SHP77 treated with DMSO at 0.1 percent for 48 hours (cell line): ENCODE data around the gene PIP4K2A.

Experiments
- DNase-seq: peaks from one replicate; lab custom pipeline; 2025; lab: John Stamatoyannopoulos, UW

The PIP4K2A gene

DNA sequence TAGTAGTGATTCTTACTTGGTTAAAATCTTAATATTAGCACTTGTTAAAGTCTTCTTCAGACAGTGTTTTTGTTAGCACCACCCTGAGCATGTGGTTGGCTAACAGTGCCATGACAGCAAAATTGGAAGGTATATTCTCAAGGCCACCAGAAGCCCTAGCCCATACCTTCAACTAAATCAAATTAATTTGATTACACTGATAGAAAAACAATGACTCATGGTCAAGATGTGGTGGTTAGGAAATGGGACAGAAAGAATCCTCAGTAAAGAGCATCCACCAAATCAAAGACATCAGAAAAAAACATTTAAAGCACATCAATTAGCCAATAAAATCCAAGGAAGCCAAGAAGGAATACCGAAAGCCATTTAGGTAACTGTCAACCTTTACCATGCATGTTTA lies 75.5 kb downstream of the PIP4K2A start:
- DNase-seq = no peak

DNA sequence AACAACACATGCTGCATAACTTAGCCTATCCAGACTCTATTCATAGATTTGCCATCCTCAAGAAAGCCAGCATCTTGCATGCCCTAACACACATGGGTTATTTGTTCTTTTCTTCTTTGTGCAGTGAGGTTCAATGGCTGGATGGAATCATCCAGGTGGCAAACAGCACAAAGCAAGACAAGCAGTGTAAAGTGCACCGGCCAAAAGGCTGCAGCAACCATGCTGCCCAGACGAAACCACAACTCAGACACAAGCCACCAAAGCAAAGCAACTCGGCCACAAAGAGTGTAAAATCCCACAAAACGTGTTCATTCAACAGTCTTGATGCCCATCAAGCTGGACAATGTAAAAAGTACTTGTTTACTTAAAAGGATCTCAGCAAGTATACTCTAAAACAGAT lies 76.9 kb downstream of the PIP4K2A start:
- DNase-seq = no peak

DNA sequence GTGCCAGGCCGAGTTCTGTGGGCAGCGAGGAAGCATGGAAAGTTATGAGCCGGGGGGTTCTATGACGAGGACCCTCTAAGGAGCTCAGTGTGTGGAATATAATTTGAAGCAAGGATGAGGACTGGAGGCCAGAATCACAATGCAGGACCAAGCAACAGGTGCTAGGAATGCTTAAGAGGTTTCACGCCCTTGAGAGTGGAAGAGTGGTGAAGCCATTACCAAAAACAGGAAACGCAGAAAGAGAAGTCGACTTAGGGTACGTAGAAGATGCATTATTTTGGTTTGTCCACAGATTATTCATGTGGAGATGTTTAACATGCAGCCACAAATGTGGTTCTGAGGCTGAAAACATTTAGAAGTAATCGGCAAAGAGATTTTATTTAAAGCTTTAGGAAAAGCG lies 78.7 kb downstream of the PIP4K2A start:
- DNase-seq = no peak

DNA sequence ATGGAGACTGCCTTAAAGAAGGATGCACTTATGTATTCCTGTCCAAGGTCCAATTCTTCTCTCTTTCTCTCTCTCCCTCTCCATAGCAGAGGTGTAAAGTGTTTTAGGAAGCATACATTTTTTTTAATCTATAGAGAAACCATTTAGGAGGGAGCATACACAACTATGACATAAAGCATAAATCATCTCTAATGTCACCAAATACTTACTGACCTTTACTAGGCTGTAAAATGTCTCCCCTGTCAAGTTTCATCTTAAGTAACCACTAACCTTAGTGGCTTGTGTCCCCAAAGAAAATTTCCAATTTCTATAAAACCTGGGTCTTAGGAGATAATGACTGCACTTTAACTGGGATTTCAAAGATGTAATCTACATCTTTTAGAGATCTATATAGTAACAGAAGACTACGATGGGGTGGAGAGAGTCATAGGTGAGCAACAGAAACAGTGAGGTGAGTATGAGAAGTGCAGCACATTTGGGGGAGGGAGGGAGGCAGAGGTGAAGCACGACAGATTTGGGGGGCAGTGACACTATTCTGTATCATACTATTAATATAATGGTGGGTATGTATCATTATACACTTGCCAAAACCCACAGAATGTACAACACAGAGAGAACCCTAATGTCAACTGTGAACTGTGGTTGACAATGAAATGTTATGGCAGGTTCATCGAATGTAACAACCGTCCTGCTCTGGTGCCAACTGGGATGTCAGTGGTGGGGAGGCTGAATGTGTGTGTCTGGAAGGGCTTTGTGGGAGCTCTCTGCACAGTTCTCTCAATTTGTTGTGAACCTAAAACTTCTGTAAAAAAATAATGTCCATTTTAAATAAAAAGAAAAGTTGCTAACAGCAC lies 79.5 kb downstream of the PIP4K2A start:
- DNase-seq = no peak

DNA sequence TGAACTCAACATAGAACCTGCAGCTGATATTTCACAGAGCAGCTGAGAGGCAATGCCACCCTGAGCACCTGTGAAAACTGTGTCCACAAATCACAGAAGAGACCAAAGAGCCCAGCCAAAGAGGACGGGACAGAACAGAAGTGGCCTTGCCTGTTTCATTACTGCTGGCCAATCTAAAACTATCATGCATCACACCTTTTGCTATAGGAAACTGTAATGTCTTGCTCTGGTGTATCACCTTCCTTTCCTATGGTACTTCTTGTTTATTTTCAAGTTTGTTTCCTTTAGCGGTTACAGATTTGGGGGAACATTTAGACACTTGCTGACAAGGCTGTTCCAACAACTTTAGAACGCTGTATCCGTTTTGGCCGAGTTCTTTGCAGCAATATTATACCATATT lies 80.3 kb downstream of the PIP4K2A start:
- no peak for DNase-seq

DNA sequence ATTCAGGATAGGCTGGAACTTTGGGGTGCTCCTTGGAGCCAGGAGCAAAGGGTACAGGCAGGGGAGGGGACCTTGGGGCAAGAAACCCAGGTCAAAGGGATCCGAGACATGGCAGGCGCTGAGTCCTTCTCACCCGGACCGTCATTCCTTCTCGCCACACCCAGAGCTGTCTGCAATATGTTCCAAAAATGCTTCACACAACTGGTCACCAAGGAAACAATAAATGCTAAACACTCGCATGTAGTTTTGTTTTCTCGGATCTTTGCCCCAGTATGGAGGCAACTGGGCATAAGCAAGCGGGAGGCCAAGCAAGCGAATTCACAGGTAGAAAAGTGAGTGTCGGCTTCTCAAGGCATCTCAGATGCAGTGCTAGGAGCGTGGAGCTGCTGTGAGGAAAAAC lies 80.8 kb downstream of the PIP4K2A start:
- DNase-seq = no peak

DNA sequence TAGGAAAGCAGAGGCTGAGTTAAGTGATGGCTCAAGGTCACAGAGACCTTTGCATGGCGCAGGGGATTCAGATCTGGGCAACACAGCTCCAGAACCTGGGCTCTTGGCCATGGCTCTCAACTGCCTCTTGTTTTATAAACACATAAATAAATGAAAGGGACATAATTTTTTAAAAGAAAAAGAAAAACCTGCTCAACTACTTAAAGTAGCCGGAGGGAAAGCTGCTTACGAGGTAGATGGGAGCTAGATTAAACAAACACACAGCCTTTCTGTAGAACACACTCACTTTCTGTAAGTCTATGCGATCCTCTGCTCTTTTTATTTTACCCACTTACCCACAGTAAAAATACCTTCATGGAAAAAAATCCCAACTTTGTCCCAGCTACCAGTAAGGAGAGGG lies 81.3 kb downstream of the PIP4K2A start:
- no peak for DNase-seq

DNA sequence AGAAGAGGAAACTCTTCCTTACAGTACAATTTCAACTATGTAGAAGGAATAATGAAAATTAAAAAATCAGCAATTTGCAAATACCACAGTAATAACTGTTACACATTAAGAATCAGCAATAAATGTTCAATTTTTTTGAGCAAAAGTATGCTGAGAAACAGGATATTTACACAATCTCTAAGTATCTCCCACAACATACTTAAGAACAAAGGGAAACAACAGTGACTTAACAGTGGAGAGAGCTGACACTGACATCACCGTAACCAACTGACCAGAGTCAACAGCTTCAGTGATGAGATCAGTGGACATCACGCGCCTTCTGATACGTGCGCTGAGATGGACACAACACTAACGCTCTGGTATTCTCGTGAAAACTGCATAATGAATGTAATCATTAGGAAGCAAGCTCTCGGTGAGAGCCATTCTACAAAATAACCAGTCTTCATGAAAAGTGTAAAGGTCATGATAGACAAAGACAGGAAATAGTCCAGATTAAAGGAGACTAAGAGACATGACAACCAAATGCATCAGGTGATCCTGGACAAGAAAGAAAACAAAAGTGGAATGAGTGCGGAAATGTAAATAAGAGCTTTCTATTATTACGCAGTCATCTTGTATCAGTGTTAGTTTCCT lies 82.6 kb downstream of the PIP4K2A start:
- DNase-seq = peak; percentile 49

DNA sequence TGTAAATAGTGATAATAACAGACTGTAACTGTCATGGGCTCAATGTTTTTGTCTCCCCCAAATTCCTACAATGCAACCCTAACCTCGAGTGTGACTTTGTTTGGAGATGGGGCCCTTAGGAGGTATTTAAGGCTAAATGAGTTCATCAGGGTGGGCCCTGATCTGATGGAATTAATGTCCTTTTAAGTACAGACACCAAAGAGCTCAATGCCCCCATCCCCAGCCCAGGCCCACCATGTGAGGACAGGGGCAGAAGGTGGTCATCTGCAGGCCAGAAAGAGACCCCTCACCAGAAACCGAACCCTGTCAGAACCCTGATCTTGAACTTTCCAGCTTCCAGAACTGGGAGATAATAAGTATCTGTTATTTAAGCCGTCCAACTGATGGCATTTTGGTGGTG lies 83.2 kb downstream of the PIP4K2A start:
- DNase-seq = no peak

DNA sequence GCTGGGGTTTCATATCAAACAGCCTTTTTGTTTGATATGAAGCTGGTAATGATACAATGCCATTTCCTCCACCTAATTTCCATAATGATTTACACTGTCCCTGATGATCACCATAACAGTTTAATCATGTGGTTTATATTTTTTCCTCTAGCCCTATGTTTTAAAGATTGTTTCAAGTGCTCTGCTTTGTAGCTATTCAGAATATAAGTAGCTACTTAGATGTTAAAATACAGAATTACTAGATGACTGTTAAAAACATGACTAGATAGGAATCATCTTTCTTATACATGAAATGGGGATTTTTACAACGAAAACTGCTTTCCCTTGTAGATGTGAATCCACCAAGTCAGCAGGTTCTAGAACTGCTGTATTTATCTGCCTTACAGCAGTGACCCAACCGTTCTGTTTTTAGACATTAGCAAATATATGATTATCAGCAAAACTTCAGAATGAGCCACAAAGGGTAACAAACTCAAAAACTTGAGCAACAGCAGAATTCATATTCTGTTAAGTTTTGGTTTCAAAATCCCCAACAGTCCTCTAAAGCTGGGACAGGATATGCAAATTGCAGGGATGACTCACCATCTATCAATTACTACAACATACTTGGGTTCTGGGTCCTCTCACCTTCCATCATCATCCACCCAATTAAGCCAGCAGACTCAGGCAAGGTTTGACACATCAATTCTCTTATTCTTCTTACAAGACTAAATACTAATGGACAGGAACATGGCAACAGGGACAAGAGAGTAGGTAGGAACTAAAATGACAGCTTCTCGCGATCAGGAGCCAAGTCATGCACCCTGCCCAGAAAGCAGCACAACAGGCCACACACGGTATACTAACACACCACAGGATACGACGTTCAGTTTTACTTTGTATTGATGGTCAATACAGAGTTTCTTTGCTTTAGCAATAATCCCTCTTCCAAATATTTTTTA lies 83.9 kb downstream of the PIP4K2A start:
- DNase-seq = no peak

DNA sequence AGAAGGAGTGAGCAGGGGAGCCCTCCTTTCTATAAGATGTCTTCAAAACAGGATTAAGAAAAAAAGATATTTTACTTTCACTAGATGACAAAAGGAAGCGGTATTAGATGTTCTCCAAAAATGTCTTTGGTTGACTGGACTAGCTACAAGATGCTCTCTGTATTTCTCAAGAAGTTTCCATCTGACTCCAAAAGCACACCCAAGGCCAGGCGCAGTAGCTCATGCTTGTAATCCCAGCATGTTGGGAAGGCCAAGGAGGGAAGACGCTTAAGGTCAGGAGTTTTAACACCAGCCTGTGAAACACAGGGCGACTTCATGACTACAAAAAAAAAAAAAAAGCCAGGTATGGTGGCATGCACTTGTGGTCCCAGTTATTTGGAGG lies 84.5 kb downstream of the PIP4K2A start:
- no peak for DNase-seq

DNA sequence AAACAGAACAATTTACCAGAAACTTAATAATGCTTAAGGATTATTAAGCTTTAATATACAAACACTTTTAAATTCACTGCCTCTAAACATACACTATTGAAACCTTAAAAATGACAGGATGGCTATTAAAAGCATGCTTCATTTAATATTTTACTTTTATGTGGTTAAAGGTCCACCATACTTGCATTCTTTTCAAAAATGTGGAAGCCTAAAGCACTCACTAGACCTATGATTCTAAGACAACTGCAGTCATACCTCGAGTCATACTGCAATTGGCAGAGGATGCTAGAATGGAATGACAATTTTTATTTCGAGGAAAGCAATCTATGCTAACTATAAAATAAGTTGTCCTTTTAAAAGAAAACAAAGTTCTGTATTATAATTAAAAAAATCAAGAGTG lies 85.3 kb downstream of the PIP4K2A start:
- DNase-seq = no peak

DNA sequence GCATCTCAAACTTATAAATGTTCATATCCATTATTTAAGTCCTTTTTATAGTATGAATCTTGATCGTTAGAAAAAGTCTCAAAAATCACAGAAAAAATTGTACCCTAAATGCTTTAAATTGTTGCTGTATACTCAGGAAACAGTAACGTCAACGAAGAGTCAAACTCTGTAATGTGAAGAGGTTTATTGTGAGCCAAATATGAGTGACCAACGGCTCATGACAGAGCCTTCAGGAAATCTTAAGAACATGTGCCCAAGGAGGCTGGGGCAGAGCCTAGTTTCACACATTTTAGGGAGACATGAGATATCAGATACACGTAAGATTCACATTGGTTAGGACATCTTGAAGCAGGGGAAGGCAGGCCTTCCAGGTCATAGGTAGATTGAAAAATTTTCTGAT lies 86.1 kb downstream of the PIP4K2A start:
- DNase-seq = no peak

DNA sequence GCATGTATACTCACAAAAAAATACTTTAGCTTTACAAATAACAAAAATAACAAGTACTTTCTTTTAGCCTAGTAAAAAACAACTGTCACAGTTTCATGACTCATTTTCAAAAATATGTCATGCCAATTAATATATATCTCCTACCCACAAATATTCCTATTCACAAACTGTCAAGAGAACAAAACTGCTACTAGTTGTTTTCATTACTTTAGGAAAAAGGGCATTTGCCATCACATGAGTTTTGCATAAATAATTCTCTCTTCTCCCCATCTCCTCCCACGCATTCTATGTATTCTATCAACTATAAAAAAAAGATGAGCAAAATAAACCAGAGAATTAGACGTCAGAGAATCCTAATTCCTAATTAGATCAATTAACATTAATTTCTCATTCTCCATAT lies 87.6 kb downstream of the PIP4K2A start:
- DNase-seq = no peak

DNA sequence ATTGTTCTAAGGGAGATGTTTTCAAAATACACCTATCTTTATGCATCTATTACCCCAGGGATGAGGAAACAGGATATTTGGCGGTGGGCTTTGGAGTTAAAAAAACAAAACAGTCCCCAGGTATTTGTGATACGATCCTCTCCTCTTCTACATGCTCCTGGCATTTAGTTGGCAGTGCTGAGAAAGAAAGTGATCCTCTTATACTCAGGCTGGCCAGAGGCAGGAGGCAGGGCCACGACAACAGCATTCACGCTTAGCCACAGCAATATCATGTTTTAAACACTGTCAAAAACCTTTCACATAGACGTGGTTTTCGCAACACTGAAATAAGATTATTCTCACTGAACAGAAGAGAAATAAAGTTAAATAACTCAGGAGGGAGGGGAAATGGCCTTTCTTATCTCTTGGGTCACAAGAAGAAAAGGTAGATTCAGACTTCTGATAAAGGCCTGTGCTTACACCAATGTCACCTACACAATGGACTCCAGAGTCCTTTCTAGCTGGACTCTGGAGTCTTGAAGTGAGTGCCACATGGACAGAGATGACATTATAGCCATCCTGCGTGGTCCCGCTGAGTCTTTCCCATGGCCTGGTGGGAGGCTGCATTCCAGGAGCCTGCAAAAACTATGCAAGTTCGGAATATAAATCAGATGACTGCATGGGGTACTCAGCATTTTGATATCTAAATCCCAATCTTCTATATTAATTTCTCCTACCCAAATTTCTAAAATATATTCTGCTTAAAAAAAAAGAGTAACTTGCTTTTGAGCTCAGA lies 88.7 kb downstream of the PIP4K2A start:
- DNase-seq = no peak

DNA sequence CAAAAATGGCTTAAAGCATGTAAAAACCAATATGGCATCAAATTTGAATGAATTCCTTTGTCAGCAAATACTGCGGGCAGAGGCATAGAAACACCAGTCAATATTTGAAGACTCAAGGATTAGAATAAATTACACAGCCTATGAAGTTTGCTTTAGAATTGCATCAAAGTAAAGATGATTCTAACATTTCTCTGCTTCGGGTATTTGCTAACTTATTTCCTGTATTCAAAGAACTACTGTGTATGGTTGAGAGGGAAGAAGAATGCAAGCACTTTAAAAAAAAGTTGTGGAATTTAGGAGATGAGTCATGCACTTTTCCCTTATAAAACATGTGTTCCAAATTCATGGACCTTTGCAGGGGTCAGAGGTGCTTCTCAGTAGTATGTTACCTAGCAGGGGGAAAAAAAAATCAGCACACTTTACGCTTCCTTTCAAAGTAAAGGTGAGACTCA lies 90.1 kb downstream of the PIP4K2A start:
- no peak for DNase-seq

DNA sequence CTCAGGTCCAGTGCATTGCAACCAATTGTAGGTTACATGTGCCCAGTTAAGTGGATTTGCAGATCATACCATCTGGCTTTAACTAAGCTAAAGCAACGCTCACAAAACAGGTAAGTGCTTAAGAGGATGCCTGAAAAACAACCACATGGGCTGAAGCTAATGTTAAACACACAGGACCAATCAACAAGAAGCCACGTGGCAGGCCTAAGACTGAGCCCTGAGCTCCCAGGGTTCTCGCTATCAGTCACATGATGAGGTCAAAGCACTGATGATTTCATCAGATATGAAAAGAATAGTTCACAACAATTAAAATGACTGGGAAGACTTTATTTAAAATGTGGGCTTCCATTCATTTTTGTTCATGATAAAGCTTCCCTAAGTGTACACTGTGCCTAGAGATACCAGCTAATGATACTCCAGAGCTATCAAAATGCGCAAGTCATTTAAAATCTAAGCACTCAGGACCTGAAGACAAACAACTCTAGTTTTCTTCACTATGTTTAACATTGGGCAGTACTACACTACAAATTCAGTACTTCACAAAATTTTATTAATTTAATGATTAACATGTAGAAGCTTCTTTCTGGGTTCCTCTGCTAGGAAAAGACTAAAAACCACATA lies 90.6 kb downstream of the PIP4K2A start:
- no peak for DNase-seq

DNA sequence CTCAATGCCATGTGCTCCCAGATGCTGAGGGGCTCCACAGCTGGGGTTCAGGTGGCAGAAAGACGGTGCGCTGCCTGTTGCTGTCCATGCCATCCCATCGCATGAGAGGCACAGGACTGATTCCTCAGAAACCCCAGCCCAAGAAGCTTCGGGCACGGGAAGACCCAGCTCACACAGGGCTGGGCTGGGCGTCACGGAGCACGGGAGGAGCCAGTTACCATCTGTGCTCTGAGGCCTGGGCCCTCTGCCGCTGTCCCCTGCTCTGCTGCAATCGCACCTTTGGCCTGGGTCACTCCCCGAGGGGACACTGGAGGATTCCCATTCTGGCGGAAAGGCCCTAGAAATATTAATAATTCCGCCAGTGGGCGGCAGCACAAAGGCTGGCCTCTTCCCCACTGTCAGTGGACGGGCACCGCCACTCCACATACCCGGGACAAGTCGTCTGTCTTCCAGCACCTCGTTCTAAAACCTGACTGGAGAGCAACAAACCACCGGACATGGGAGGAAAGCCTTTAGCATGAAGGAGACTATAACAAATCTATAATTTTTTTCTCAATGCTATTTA lies 92.1 kb downstream of the PIP4K2A start:
- no peak for DNase-seq

DNA sequence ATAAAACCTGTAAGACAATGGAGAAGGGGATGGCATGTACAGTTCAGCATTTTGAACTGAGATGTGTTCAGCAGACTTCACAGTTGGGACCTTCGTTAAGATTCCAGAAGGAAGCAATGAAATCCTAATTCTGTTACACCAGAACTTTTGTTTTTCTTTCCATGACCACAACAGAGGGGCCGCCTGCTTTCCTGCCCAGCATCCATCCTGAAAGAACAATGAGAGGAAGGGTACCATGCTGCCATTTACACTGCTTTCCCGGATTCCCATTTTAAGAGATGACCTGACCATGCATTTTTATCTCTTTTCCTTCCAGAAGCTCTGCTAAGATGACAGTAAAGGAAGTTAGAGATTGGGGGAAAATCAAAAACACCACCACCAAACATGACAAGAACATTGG lies 92.7 kb downstream of the PIP4K2A start:
- DNase-seq = no peak

DNA sequence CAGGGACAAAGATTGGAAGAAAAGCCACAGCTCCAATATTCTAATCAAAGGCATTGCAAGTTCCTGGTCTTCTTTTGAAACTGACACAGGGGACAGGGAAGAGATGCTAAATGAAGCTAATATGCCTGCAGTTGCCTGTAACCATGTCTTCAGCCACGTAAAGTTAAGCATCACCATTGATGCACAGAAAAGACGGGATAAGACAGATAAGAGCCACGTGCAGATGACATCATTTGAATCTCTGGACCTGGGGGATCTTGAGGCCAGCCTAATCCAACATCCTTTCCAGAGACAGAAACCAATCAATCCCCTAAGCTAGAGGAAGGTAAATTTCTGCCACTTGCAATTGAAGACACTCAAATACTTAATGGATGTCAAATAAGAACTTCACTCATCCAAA lies 93.4 kb downstream of the PIP4K2A start:
- DNase-seq = no peak
